ENCODE data around the gene APOA5.

Gene APOA5

GRCh38 chr11:116833816-116834534 lies 42.3 kb upstream of the APOA5 start:
- peaks cover 0 to 7% of the 10 kb centered on the region in 2 donors for H3K4me1 ChIP-seq (ENCODE audit: control insufficient read depth in 2 of 2, insufficient read depth in 2 of 2, low read length in 2 of 2)
- no peak overlapping the region for H3K9ac ChIP-seq (ENCODE audit: low read depth in 1 of 2, low read length in 2 of 2)
- no peaks in the 10 kb centered on the region for H3K9me3 ChIP-seq (ENCODE audit: control insufficient read depth in 2 of 2, low read length in 2 of 2)
- no peak overlapping the region for H3K4me3 ChIP-seq (ENCODE audit: low read length in 2 of 2)
- H3K27ac ChIP-seq (ENCODE audit: low read depth in 2 of 2, low read length in 2 of 2): no peak overlapping the region
- no peaks in the 10 kb centered on the region for H3K27me3 ChIP-seq (ENCODE audit: control insufficient read depth in 2 of 2, insufficient read depth in 2 of 2, low read length in 2 of 2)
- H3K36me3 ChIP-seq (ENCODE audit: control insufficient read depth in 2 of 2, insufficient read depth in 2 of 2, low read length in 2 of 2): no peaks in the 10 kb centered on the region

DNA sequence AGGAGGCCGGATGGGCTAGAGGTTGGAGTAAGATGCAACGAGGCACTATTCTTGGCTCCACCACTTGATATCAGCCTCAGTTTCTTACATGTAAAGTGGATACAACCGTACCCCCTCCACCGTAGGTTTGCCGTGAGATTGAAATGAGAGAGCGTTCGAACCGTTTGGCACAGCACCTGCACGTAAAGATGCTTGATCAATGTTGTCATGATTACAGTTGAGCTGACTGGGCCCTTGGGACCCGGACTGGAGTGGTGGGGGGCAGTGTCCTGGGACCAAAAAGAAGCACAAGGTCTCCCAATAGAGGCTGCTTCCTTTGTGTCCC lies 41.8 kb upstream of the APOA5 start:
- Histone ChIP-seq H3K9ac (ENCODE audit: low read depth in 1 of 2, low read length in 2 of 2) (no peak overlapping the region), H3K36me3 (ENCODE audit: control insufficient read depth in 2 of 2, insufficient read depth in 2 of 2, low read length in 2 of 2) (no peaks in the 10 kb centered on the region), H3K27me3 (ENCODE audit: control insufficient read depth in 2 of 2, insufficient read depth in 2 of 2, low read length in 2 of 2) (no peaks in the 10 kb centered on the region), H3K27ac (ENCODE audit: low read depth in 2 of 2, low read length in 2 of 2) (no peak overlapping the region), H3K9me3 (ENCODE audit: control insufficient read depth in 2 of 2, low read length in 2 of 2) (no peaks in the 10 kb centered on the region), H3K4me1 (ENCODE audit: control insufficient read depth in 2 of 2, insufficient read depth in 2 of 2, low read length in 2 of 2) (peaks cover 0 to 7% of the 10 kb centered on the region in 2 donors), H3K4me3 (ENCODE audit: low read length in 2 of 2) (no peak overlapping the region)

GRCh38 chr11:116832350-116833290 lies 40.9 kb upstream of the APOA5 start:
- peaks cover 0 to 7% of the 10 kb centered on the region in 2 donors for H3K4me1 ChIP-seq (ENCODE audit: control insufficient read depth in 2 of 2, insufficient read depth in 2 of 2, low read length in 2 of 2)
- no peak overlapping the region for H3K4me3 ChIP-seq (ENCODE audit: low read length in 2 of 2)
- no peak overlapping the region for H3K9ac ChIP-seq (ENCODE audit: low read depth in 1 of 2, low read length in 2 of 2)

GRCh38 chr11:116831790-116832349 lies 40.2 kb upstream of the APOA5 start:
- no peak overlapping the region for H3K4me3 ChIP-seq (ENCODE audit: low read length in 2 of 2)
- H3K27ac ChIP-seq (ENCODE audit: low read depth in 2 of 2, low read length in 2 of 2): no peak overlapping the region
- H3K9me3 ChIP-seq (ENCODE audit: control insufficient read depth in 2 of 2, low read length in 2 of 2): no peaks in the 10 kb centered on the region
- H3K27me3 ChIP-seq (ENCODE audit: control insufficient read depth in 2 of 2, insufficient read depth in 2 of 2, low read length in 2 of 2): no peaks in the 10 kb centered on the region
- no peaks in the 10 kb centered on the region for H3K36me3 ChIP-seq (ENCODE audit: control insufficient read depth in 2 of 2, insufficient read depth in 2 of 2, low read length in 2 of 2)
- peaks cover 0 to 7% of the 10 kb centered on the region in 2 donors for H3K4me1 ChIP-seq (ENCODE audit: control insufficient read depth in 2 of 2, insufficient read depth in 2 of 2, low read length in 2 of 2)
- no peak overlapping the region for H3K9ac ChIP-seq (ENCODE audit: low read depth in 1 of 2, low read length in 2 of 2)

More at GRCh38 chr11:116832350-116833290, 40.9 kb upstream of the APOA5 start:
- no peaks in the 10 kb centered on the region for H3K36me3 ChIP-seq (ENCODE audit: control insufficient read depth in 2 of 2, insufficient read depth in 2 of 2, low read length in 2 of 2)
- no peak overlapping the region for H3K27ac ChIP-seq (ENCODE audit: low read depth in 2 of 2, low read length in 2 of 2)
- no peaks in the 10 kb centered on the region for H3K27me3 ChIP-seq (ENCODE audit: control insufficient read depth in 2 of 2, insufficient read depth in 2 of 2, low read length in 2 of 2)
- H3K9me3 ChIP-seq (ENCODE audit: control insufficient read depth in 2 of 2, low read length in 2 of 2): no peaks in the 10 kb centered on the region

DNA sequence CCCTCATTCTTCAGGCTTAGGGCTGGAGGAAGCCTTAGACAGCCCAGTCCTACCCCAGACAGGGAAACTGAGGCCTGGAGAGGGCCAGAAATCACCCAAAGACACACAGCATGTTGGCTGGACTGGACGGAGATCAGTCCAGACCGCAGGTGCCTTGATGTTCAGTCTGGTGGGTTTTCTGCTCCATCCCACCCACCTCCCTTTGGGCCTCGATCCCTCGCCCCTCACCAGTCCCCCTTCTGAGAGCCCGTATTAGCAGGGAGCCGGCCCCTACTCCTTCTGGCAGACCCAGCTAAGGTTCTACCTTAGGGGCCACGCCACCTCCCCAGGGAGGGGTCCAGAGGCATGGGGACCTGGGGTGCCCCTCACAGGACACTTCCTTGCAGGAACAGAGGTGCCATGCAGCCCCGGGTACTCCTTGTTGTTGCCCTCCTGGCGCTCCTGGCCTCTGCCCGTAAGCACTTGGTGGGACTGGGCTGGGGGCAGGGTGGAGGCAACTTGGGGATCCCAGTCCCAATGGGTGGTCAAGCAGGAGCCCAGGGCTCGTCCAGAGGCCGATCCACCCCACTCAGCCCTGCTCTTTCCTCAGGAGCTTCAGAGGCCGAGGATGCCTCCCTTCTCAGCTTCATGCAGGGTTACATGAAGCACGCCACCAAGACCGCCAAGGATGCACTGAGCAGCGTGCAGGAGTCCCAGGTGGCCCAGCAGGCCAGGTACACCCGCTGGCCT lies 38.7 kb upstream of the APOA5 start:
- no peaks in the 10 kb centered on the region for H3K4me1 ChIP-seq (ENCODE audit: control insufficient read depth in 2 of 2, insufficient read depth in 2 of 2, low read length in 2 of 2)
- no peaks in the 10 kb centered on the region for H3K36me3 ChIP-seq (ENCODE audit: control insufficient read depth in 2 of 2, insufficient read depth in 2 of 2, low read length in 2 of 2)
- no peak overlapping the region for H3K9ac ChIP-seq (ENCODE audit: low read depth in 1 of 2, low read length in 2 of 2)
- H3K9me3 ChIP-seq (ENCODE audit: control insufficient read depth in 2 of 2, low read length in 2 of 2): no peaks in the 10 kb centered on the region
- H3K27me3 ChIP-seq (ENCODE audit: control insufficient read depth in 2 of 2, insufficient read depth in 2 of 2, low read length in 2 of 2): no peaks in the 10 kb centered on the region
- no peak overlapping the region for H3K4me3 ChIP-seq (ENCODE audit: low read length in 2 of 2)
- no peak overlapping the region for H3K27ac ChIP-seq (ENCODE audit: low read depth in 2 of 2, low read length in 2 of 2)

- H3K27ac ChIP-seq (ENCODE audit: low read depth in 2 of 2, low read length in 2 of 2): no peak within 1 kb of the TSS
- no peaks in the 10 kb centered on the region for H3K36me3 ChIP-seq (ENCODE audit: control insufficient read depth in 2 of 2, insufficient read depth in 2 of 2, low read length in 2 of 2)
- no peak within 1 kb of the TSS for H3K9ac ChIP-seq (ENCODE audit: low read depth in 1 of 2, low read length in 2 of 2)
- no peak within 1 kb of the TSS for H3K4me3 ChIP-seq (ENCODE audit: low read length in 2 of 2)
- no peaks in the 10 kb centered on the region for H3K27me3 ChIP-seq (ENCODE audit: control insufficient read depth in 2 of 2, insufficient read depth in 2 of 2, low read length in 2 of 2)
- H3K9me3 ChIP-seq (ENCODE audit: control insufficient read depth in 2 of 2, low read length in 2 of 2): no peaks in the 10 kb centered on the region
- H3K4me1 ChIP-seq (ENCODE audit: control insufficient read depth in 2 of 2, insufficient read depth in 2 of 2, low read length in 2 of 2): no peaks in the 10 kb centered on the region
These were observed 38.0 kb upstream of the APOA5 start, which contains the start of gene APOC3 for GRCh38 chr11:116829525-116830183. TSS of gene APOC3 (plus strand) at chr11:116829907. CDS start at chr11:116830583, 676 bp downstream.

DNA sequence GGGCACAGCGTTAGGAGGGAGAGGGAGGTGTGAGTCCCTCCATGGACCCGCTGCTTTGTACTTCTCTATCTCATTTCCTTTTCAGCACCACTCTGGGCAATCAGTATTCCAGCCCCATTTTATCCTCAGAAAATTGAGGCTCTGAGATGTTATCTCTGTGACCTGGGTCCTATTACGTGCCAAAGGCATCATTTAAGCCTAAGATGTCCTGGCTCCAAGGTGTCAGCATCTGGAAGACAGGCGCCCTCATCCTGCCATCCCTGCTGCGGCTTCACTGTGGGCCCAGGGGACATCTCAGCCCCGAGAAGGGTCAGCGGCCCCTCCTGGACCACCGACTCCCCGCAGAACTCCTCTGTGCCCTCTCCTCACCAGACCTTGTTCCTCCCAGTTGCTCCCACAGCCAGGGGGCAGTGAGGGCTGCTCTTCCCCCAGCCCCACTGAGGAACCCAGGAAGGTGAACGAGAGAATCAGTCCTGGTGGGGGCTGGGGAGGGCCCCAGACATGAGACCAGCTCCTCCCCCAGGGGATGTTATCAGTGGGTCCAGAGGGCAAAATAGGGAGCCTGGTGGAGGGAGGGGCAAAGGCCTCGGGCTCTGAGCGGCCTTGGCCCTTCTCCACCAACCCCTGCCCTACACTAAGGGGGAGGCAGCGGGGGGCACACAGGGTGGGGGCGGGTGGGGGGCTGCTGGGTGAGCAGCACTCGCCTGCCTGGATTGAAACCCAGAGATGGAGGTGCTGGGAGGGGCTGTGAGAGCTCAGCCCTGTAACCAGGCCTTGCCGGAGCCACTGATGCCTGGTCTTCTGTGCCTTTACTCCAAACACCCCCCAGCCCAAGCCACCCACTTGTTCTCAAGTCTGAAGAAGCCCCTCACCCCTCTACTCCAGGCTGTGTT lies 37.2 kb upstream of the APOA5 start:
- H3K4me1 ChIP-seq (ENCODE audit: control insufficient read depth in 2 of 2, insufficient read depth in 2 of 2, low read length in 2 of 2): no peaks in the 10 kb centered on the region
- H3K36me3 ChIP-seq (ENCODE audit: control insufficient read depth in 2 of 2, insufficient read depth in 2 of 2, low read length in 2 of 2): no peaks in the 10 kb centered on the region
- no peak overlapping the region for H3K9ac ChIP-seq (ENCODE audit: low read depth in 1 of 2, low read length in 2 of 2)
- H3K27me3 ChIP-seq (ENCODE audit: control insufficient read depth in 2 of 2, insufficient read depth in 2 of 2, low read length in 2 of 2): no peaks in the 10 kb centered on the region
- no peaks in the 10 kb centered on the region for H3K9me3 ChIP-seq (ENCODE audit: control insufficient read depth in 2 of 2, low read length in 2 of 2)
- no peak overlapping the region for H3K4me3 ChIP-seq (ENCODE audit: low read length in 2 of 2)
- H3K27ac ChIP-seq (ENCODE audit: low read depth in 2 of 2, low read length in 2 of 2): no peak overlapping the region

- Histone ChIP-seq H3K4me1 (ENCODE audit: control insufficient read depth in 2 of 2, insufficient read depth in 2 of 2, low read length in 2 of 2) (no peaks in the 10 kb centered on the region), H3K36me3 (ENCODE audit: control insufficient read depth in 2 of 2, insufficient read depth in 2 of 2, low read length in 2 of 2) (no peaks in the 10 kb centered on the region), H3K27ac (ENCODE audit: low read depth in 2 of 2, low read length in 2 of 2) (no peak overlapping the region), H3K4me3 (ENCODE audit: low read length in 2 of 2) (no peak overlapping the region), H3K9me3 (ENCODE audit: control insufficient read depth in 2 of 2, low read length in 2 of 2) (no peaks in the 10 kb centered on the region), H3K9ac (ENCODE audit: low read depth in 1 of 2, low read length in 2 of 2) (no peak overlapping the region), H3K27me3 (ENCODE audit: control insufficient read depth in 2 of 2, insufficient read depth in 2 of 2, low read length in 2 of 2) (no peaks in the 10 kb centered on the region)
These were observed 35.8 kb upstream of the APOA5 start for GRCh38 chr11:116827461-116827860.

Measured in mucosa of rectum (tissue), 2 donors.